Right cardiac atrium (tissue), 5 donors: ENCODE measurements around the gene MRPS16. TPM values are rescaled to one million over a fixed set of nuclear protein-coding genes. Genes with fewer than 3 reads are reported as not detected.
A peak's percentile ranks its signal among the peaks of the same experiment; 100 is the strongest.
"Not testable (repeated sequence)": the region's sequence is repeated elsewhere in the genome, so short reads cannot be mapped to it uniquely, and the experiment has no call there.

Source experiments
- ATAC-seq, 2 donors: fragments of 200-7000 bp; cut with Tn5 transposase; one replicate each; pipeline versions ENCODE4 v1.8.0 to v1.9.1; 2020; ENCODE audit warnings: moderate library complexity in 2 of 2, mild to moderate bottlenecking in 1 of 2
- DNase-seq, 3 donors: peaks; one replicate each; pipeline ENCODE4 v3.0.0-alpha.2; 2020
- H3K27ac ChIP-seq: one replicate; pipeline ENCODE4 v1.5.1; 2013; ENCODE audit warnings: mild to moderate bottlenecking, low read length, control low read depth, moderate library complexity
- H3K27me3 ChIP-seq: one replicate; pipeline ENCODE4 v1.6.1; 2013; ENCODE audit not compliant: control insufficient read depth, insufficient read depth
- H3K4me1 ChIP-seq: one replicate; pipeline ENCODE4 v1.6.1; 2013; ENCODE audit warnings: low read length; ENCODE audit not compliant: control insufficient read depth, insufficient read depth
- H3K4me3 ChIP-seq: one replicate; pipeline ENCODE4 v1.5.1; 2013; ENCODE audit warnings: low read length, control low read depth
- H3K9me3 ChIP-seq: one replicate; pipeline ENCODE4 v1.6.1; 2013; ENCODE audit warnings: low read length; ENCODE audit not compliant: control insufficient read depth
- WGBS: extraction: QIAGEN DNeasy Blood & Tissue Kit; methylation state at CpG from one replicate; pipeline ENCODE4 v1.1.7; 2013; 5-methylcytosine and 5-hydroxymethylcytosine counted together
- intact Hi-C, 4 donors: fragments of 100-400 bp; cut with DNase I; formaldehyde crosslinking; loops; one replicate each; pipeline versions ENCODE4 v1.11.0 to v1.14.0; 2022 to 2023
- polyA plus RNA-seq: library from polyadenylated mRNA; stranded (reverse); fragments of 200-250 nt; gene quantifications from one replicate; pipeline ENCODE4 v1.2.3, GENCODE V29; 2013
- total RNA-seq, 4 donors: library from RNA; stranded (reverse); fragmentation: NEBNext Ultra II Directional; extraction: Animal tissue kit (Norgen Biotek cat#: 25700); gene quantifications; one replicate each; pipeline ENCODE4 v1.2.1, GENCODE V29; 2021
- donor health status: healthy with polysubstance abuse.
- donor health status: DM: no; HTN: yes; CAD: no.
- donor health status: DM: no; HTN: no; CAD: no.
- donor health status: DM: no; HTN: yes; CAD: no; lungs with severe emphysema.
- donor health status: DM: yes; HTN: yes; CAD: no.

Gene MRPS16
- total and polyA plus RNA-seq, 5 donors: 66.9 to 85.1 (median 80.0) TPM

- no peaks in the 10 kb centered on the region for H3K4me1 ChIP-seq
- intact Hi-C loops: no loop called here
- no peak for ATAC-seq
- no peak overlapping the region for H3K4me3 ChIP-seq
- H3K9me3 ChIP-seq: no peaks in the 10 kb centered on the region
- H3K27ac ChIP-seq: no peak overlapping the region
- WGBS: 86% methylated on average over 9 of the region's 9 CpGs
- no peaks in the 10 kb centered on the region for H3K27me3 ChIP-seq
- no peak for DNase-seq
These were observed 9.0 kb upstream of the MRPS16 start for GRCh38 chr10:73261362-73261995.

GRCh38 chr10:73258612-73259011 is 6.2 kb upstream of the MRPS16 start:
- H3K4me1 ChIP-seq: not testable (repeated sequence)

DNA sequence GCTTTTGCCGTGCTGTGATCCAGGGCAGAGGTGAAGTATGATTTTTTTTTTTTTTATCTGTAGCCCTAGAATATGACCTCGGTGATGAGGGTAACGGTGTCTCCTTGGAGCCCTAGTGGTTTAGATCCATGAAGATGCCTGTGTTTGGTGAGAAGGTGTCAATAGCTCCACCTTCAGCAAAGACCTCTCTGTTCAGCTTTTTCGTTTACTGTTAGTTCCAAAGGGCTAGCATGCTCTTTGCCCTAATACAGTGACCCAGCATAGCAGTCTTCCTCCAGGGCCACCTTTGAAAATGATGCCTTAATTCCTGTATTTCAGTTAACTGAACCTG is 746 bp upstream of the MRPS16 start:
- H3K27me3 ChIP-seq: no peaks in the 10 kb centered on the region
- peak overlapping the region; percentile 89 for H3K27ac ChIP-seq
- DNase-seq (no peak), ATAC-seq (no peak)
- peak overlapping the region; percentile 63 for H3K4me3 ChIP-seq
- no peaks in the 10 kb centered on the region for H3K9me3 ChIP-seq
- intact Hi-C loops: no loop called here
- 2% methylated on average over 4 of the region's 4 CpGs for WGBS
- H3K4me1 ChIP-seq: peaks cover 4% of the 10 kb centered on the region

More at GRCh38 chr10:73258612-73259011, 6.2 kb upstream of the MRPS16 start:
- H3K4me3 ChIP-seq, H3K9me3 ChIP-seq, DNase-seq, intact Hi-C loops, ATAC-seq, H3K27ac ChIP-seq, H3K27me3 ChIP-seq: not testable (repeated sequence)
- WGBS: 96% methylated on average over 10 of the region's 10 CpGs

DNA sequence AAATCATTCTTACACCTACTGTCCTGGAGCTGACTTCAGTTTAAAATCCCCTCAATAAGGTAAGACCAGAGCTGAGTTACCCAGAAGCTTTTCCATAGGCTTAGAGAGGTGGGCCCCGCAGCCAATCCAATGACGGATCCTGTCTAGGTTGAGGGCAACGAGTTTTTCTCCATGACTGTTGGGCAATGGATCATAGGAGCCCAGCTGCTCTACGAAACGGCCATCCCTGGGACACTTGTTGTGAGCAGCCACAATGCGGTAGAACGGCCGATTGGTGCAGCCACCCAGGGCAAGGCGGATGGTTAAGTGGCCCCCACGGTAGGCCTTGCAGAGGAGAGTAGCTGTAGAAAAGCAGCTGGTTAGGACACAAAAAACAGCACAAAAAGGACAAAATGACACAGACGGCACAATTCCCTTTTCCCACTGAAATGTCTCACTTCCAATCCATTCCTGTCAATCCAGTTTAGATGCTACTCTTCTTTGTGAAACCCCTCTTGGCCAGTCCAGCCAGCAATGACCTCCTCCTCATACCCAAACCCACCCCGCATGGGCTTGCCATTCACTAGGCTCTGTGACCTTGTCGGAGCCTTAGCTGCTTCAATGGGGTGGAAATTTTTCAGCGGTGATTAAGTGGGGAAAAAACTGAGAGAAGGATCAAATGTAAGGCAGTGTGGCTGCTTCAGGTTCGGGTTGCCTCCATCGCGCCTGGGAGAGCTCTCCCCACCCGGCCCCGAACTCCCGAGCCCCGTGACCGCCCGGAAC is 580 bp downstream of the MRPS16 start:
- Histone ChIP-seq H3K9me3 (no peaks in the 10 kb centered on the region), H3K27ac (peak overlapping the region; percentile 73), H3K4me1 (peaks cover 4% of the 10 kb centered on the region), H3K27me3 (no peaks in the 10 kb centered on the region), H3K4me3 (peak overlapping the region; percentile 63)
- ATAC-seq (peak; percentile 76 to 83), DNase-seq (no peak)
- intact Hi-C loops: no loop called here
- 19% methylated on average over 23 of the region's 23 CpGs for WGBS

- Histone ChIP-seq H3K27me3 (no peaks in the 10 kb centered on the region), H3K27ac (no peak overlapping the region), H3K4me1 (peaks cover 7% of the 10 kb centered on the region), H3K4me3 (no peak overlapping the region), H3K9me3 (no peaks in the 10 kb centered on the region)
- DNase-seq (no peak), ATAC-seq (no peak)
- 75% methylated on average over 5 of the region's 5 CpGs for WGBS
- intact Hi-C loops: no loop called here
These were observed 4.2 kb downstream of the MRPS16 start for GRCh38 chr10:73248259-73248724.

- peaks cover 7% of the 10 kb centered on the region for H3K4me1 ChIP-seq
- no peaks in the 10 kb centered on the region for H3K9me3 ChIP-seq
- no peak for ATAC-seq
- 43% methylated on average over 4 of the region's 4 CpGs for WGBS
- peak overlapping the region; percentile 24 for H3K27ac ChIP-seq
- intact Hi-C loops: no loop called here
- DNase-seq: no peak
- H3K27me3 ChIP-seq: no peaks in the 10 kb centered on the region
- H3K4me3 ChIP-seq: peak overlapping the region; percentile 68
These were observed 4.8 kb downstream of the MRPS16 start for GRCh38 chr10:73247509-73248258.

DNA sequence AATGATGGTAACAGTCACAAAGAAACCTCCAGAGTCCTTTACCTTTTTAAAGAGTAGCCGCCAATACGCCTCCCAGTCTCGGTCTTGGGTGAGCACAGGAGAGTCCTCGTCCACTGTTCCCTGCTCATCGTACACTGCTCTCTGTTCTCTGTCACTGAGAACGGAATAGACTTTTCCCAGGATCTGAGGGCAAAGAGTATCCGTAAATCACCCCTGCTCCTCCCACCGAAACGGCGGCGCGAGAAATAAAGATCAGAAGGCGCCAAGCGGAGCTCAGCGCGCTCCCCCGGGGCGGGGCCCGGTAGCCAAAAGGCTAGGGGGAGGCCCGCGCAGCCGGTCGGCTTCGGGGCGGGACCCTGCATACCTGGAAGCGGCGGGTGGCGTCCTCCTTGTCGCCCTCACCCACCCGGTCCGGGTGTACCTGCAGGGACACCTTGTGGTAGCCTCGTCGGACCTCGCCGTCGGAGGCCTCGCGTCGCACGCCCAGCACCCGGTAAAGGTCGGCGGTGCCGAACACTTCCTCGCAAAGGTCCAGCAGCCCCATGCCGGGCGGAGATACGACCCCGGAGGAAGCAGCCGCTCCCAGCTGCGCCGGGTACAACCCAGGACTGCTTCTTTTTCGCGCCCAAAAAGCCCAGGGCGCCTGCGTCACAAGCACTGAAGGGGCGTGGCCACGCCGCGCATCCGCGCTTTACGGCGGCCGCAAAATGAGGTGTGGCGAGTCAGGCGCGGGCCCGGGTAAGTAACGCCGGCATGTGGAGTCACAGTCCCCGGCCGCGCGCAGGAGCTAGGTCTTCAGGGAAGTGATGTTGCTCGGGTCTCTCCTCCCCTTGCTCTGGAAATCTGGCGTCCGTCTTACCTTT is 5.6 kb downstream of the MRPS16 start, which contains the start of gene DNAJC9:
DNAJC9 (minus strand) TSS at position 610 of the 863 bp plus-strand sequence; CDS start at position 544, 66 bp downstream.
- intact Hi-C loops: no loop called here
- H3K27me3 ChIP-seq: no peaks in the 10 kb centered on the region
- peak; percentile 97 for ATAC-seq
- peak within 1 kb of the TSS; percentile 68 for H3K4me3 ChIP-seq
- peak within 1 kb of the TSS; percentile 24 for H3K27ac ChIP-seq
- WGBS: under 1% methylated on average over 78 of the region's 78 CpGs
- peaks cover 7% of the 10 kb centered on the region for H3K4me1 ChIP-seq
- H3K9me3 ChIP-seq: no peaks in the 10 kb centered on the region
- peak; percentile 96 to 99 (median 99) for DNase-seq

DNA sequence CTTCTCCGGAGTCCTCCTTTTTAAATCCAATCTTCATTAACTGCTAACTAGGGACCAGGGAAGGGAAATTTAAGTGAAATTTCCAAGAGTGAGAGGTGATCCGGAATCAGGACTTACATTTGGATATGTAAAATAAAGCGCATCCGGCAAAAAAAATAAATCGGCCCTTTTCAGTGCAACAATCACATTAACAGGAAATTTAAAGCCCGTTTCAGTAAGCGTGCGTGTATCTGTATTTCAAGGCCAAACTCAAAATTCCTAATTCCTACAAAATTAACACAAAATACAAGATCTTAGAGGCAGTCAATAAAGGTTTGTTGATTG is 6.2 kb downstream of the MRPS16 start:
- intact Hi-C loops: no loop called here
- WGBS: 4% methylated on average over 8 of the region's 8 CpGs
- H3K27ac ChIP-seq: no peak overlapping the region
- H3K4me1 ChIP-seq: peaks cover 3% of the 10 kb centered on the region
- H3K27me3 ChIP-seq: no peaks in the 10 kb centered on the region
- ATAC-seq: no peak
- peak overlapping the region; percentile 68 for H3K4me3 ChIP-seq
- no peaks in the 10 kb centered on the region for H3K9me3 ChIP-seq
- no peak for DNase-seq

DNA sequence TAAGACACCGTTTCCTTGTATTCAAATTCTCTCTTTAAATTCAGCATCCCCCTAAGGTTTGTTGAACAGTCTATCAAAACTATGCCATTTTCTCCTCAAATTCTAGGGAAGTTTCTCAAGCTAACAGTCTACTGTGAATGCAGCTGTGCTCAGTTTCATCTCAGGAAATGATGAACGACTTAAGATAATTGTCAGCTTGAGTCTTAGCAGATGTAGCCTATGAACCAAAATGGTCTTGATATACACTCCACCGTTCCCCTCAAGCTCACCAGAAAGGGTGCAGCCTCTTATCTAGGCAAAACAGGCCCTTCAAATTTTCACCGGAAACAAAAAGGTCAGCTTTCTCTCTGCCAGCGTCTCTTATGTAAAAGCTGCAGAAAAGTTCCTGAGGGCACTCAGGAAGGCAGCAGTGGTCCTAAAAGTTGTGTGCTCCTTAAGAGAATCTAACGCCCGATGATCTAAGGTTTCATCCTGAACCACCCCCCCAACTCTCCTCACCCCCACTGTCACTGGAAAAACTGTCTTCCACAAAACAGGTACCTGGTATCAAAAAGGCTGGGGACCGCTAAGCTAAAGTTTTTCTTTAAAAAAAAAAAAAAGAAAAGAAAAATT is 7.5 kb downstream of the MRPS16 start:
- 37% methylated on average over 8 of the region's 8 CpGs for WGBS
- ATAC-seq: no peak
- H3K9me3 ChIP-seq: no peaks in the 10 kb centered on the region
- intact Hi-C loops: no loop called here
- DNase-seq: no peak
- H3K27ac ChIP-seq: no peak overlapping the region
- no peaks in the 10 kb centered on the region for H3K27me3 ChIP-seq
- no peak overlapping the region for H3K4me3 ChIP-seq
- H3K4me1 ChIP-seq: peaks cover 3% of the 10 kb centered on the region

DNA sequence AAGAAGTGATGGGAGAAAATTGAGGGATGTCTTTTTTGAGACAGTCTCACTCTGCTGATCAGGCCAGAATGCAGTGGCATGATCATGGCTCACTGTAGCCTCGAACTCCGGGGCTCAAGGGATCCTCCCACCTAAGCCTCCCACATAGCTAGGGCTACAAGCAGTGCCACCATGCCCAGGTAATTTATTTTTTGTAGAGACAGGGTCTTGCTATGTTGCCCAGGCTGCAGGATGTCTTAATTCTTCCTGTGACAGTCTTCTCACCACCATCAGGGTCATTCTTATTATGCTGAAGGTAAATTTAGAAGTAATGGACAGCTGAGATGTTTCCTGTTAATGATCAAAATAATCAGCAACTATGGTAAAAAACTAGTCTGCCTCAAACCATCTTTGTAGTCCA is 12.5 kb downstream of the MRPS16 start:
- Histone ChIP-seq H3K9me3 (no peaks in the 10 kb centered on the region), H3K27ac (no peak overlapping the region), H3K27me3 (no peaks in the 10 kb centered on the region), H3K4me1 (peaks cover 1% of the 10 kb centered on the region), H3K4me3 (no peak overlapping the region)
- intact Hi-C loops: no loop called here
- no peak for ATAC-seq
- DNase-seq: no peak
- 94% methylated on average over 2 of the region's 2 CpGs for WGBS
